ENCODE data around the gene ANKRD39.
A peak's percentile ranks its signal among the peaks of the same experiment; 100 is the strongest.

DNA sequence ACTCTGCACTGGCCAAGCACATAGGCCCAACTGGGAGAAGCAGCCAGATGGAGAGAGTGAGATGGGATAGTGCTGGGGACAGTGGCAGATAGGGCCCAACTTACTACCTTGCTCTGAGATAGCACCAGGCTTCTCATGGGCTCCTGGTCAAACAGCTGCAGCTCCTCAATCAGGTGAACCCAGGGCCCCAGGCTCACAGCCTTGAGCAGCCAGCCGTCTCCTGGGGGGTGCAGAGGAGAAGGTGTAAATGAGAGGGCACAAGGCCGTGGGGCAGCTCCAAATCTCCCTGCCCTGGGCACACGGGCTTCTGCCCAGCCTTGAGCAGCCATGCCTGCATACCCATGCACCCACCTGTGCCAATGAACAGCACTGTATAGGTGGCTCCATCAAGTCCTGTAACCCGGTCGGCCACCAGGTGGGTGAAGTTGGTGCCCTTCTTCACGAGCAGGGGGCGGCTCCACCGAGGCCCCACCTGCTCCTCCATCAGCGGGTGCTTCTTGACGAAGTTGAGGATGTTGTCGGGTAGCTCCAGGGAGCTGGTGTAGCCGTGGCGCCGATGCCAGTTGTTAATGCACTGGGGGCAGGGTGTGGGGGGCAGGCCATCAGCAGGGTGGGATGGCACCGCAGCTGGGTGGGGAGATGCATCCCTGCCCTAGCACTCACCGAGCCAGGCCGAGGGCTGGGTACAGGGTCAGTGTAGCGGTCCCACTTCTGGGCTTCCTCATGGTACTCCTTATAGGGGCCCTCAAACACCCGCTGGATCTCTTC, 5.9 kb upstream of the ANKRD39 start:
- no peak for TF ChIP-seq RAD21 (CRISPR knock-in tag; conservative IDR thresholded peaks at IDR 0.05 in 1 of 2, IDR thresholded peaks at IDR 0.05 in 1 of 2)
- no peak for TF ChIP-seq RNF2 (IDR thresholded peaks at IDR 0.05)
- no peak for TF ChIP-seq YY1 (IDR thresholded peaks at IDR 0.05; ENCODE audit: borderline replicate concordance in 1 of 3, control insufficient read depth in 1 of 3, extremely low read depth in 1 of 3, insufficient read depth in 3 of 3, insufficient read length in 1 of 3, insufficient replicate concordance in 2 of 3, low read depth in 1 of 3, low read length in 2 of 3)
- peak; percentile 45; the same call in 1 of the 2 replicates for TF ChIP-seq POLR2G (IDR thresholded peaks at IDR 0.05; ENCODE audit: low read depth, low read length)
- no peak for TF ChIP-seq NFYB (IDR thresholded peaks at IDR 0.05; ENCODE audit: extremely low read depth, insufficient read length)
- TF ChIP-seq KLF6 (CRISPR knock-in tag; IDR thresholded peaks at IDR 0.05; ENCODE audit: borderline replicate concordance) = no peak

Data from K562 (cell line).